Breast epithelium (tissue), 4 donors: ENCODE measurements around the gene MDH2. TPM values are rescaled to one million over a fixed set of nuclear protein-coding genes. Genes with fewer than 3 reads are reported as not detected.
"Not testable (repeated sequence)": the region's sequence is repeated elsewhere in the genome, so short reads cannot be mapped to it uniquely, and the experiment has no call there.

Source experiments
- DNase-seq, 2 donors: peaks; one replicate each; pipeline ENCODE4 v3.0.0-alpha.2; 2019; ENCODE audit warnings: low spot score in 2 of 2
- H3K27ac ChIP-seq, 2 donors: fragments of 200-600 bp; sonication (generic) in 1 of 2; one replicate each; pipeline ENCODE4 v1.5.1; 2016 to 2019; ENCODE audit warnings: mild to moderate bottlenecking in 1 of 2
- H3K27me3 ChIP-seq, 2 donors: fragments of 200-600 bp; sonication (generic) in 1 of 2; one replicate each; pipeline versions ENCODE4 v1.5.1 to v1.6.0; 2017 to 2019; ENCODE audit warnings: control low read depth in 1 of 2, mild to moderate bottlenecking in 1 of 2
- H3K36me3 ChIP-seq: fragments of 200-600 bp; one replicate; pipeline ENCODE4 v1.5.1; 2019
- H3K4me1 ChIP-seq, 2 donors: fragments of 200-600 bp; sonication (generic); one replicate each; pipeline ENCODE4 v1.5.1; 2016 to 2019; ENCODE audit warnings: control low read depth in 1 of 2
- H3K4me3 ChIP-seq, 3 donors: fragments of 200-600 bp; sonication (generic); 1 replicate in 2 of 3; 2 replicates in 1 of 3; pipeline ENCODE4 v1.5.1; 2016 to 2019; ENCODE audit warnings: mild to moderate bottlenecking in 3 of 3, moderate library complexity in 2 of 3
- H3K9me3 ChIP-seq, 2 donors: fragments of 200-600 bp; sonication (generic) in 1 of 2; one replicate each; pipeline ENCODE4 v1.5.1; 2016 to 2019; ENCODE audit warnings: control low read depth in 1 of 2
- POLR2A ChIP-seq: fragments of 450-650 bp; IDR thresholded peaks from one replicate; pipeline ENCODE4 v1.6.1; 2016; ENCODE audit warnings: antibody characterized with exemption, mild to moderate bottlenecking, moderate library complexity
- POLR2AphosphoS5 ChIP-seq, 3 donors: sonication (generic); formaldehyde crosslinking; IDR thresholded peaks; one replicate each; pipeline ENCODE4 v1.6.1; 2017; ENCODE audit warnings: antibody characterized with exemption in 3 of 3
- intact Hi-C: fragments of 100-400 bp; cut with DNase I; formaldehyde crosslinking; loops from one replicate; pipeline ENCODE4 v1.15.1; 2023; ENCODE audit warnings: low total_unique reads
- total RNA-seq, 3 donors: library from RNA; depleted of rRNA; stranded (reverse); fragments of >200 nt; gene quantifications; one replicate each; pipeline ENCODE4 v1.1.0, GENCODE V29; 2016
- TF ChIP-seq, protein P1 (sequence below), 3 donors: fragments of 450-650 bp; IDR thresholded peaks; one replicate each; pipeline ENCODE4 v1.5.1; 2016 to 2017; ENCODE audit warnings: antibody characterized with exemption in 3 of 3, mild to moderate bottlenecking in 3 of 3, moderate library complexity in 3 of 3

MDH2 gene
- total RNA-seq, 3 donors from 2014 or later: 52.0 to 63.3 (median 61.8) TPM

DNA sequence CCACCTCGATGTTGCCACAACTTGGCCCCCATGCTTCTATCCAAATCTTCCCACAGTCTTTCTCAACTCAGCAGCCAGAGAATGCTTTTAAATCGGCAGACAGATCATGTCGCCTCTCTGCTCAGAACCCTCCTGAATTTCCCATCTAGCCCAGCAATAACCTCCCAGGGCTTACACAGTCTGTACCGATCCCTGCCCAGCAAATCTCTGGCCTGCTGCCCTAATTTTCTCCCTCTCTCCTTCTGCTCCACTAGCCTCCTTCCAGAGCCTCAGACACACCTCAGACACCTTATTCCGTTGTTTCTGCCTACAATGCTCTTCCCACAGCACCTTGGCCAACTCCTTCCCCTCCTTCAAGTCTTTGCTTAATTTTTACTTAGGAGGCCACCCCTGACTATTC, 32.3 kb downstream of the MDH2 start:
- DNase-seq: no peak
- no peaks in the 10 kb centered on the region for H3K9me3 ChIP-seq
- no peak overlapping the region for H3K4me3 ChIP-seq
- no peaks in the 10 kb centered on the region for H3K27me3 ChIP-seq
- no peak overlapping the region for H3K27ac ChIP-seq
- no peaks in the 10 kb centered on the region for H3K4me1 ChIP-seq
- intact Hi-C loops: no loop called here
- no peaks in the 10 kb centered on the region for H3K36me3 ChIP-seq
- TF ChIP-seq POLR2A: no peak
- no peak for TF ChIP-seq POLR2AphosphoS5 (IDR thresholded peaks at IDR 0.05)
- TF ChIP-seq, protein P1, sequence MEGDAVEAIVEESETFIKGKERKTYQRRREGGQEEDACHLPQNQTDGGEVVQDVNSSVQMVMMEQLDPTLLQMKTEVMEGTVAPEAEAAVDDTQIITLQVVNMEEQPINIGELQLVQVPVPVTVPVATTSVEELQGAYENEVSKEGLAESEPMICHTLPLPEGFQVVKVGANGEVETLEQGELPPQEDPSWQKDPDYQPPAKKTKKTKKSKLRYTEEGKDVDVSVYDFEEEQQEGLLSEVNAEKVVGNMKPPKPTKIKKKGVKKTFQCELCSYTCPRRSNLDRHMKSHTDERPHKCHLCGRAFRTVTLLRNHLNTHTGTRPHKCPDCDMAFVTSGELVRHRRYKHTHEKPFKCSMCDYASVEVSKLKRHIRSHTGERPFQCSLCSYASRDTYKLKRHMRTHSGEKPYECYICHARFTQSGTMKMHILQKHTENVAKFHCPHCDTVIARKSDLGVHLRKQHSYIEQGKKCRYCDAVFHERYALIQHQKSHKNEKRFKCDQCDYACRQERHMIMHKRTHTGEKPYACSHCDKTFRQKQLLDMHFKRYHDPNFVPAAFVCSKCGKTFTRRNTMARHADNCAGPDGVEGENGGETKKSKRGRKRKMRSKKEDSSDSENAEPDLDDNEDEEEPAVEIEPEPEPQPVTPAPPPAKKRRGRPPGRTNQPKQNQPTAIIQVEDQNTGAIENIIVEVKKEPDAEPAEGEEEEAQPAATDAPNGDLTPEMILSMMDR (IDR thresholded peaks at IDR 0.05): no peak

DNA sequence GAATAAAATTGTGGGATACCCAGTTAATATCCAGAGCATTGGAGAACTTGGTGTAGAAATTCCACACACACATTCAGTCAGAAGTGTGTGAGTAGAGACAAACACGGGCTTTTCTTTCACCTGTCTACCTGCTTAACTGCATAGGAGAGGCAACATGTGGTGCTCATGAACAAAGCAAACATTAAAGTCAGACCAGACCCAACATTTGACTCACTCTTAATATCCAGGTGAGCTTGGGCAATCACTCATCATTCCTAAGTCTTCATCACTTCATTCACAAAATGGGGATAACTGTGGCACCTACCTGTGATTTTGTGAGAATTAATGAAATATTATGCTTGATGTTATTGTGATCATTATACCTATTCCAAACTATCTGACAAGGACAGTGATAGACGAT, 36.2 kb downstream of the MDH2 start:
- DNase-seq, intact Hi-C loops, H3K27ac ChIP-seq, H3K9me3 ChIP-seq, H3K27me3 ChIP-seq, H3K4me1 ChIP-seq, H3K36me3 ChIP-seq, H3K4me3 ChIP-seq: not testable (repeated sequence)

DNA sequence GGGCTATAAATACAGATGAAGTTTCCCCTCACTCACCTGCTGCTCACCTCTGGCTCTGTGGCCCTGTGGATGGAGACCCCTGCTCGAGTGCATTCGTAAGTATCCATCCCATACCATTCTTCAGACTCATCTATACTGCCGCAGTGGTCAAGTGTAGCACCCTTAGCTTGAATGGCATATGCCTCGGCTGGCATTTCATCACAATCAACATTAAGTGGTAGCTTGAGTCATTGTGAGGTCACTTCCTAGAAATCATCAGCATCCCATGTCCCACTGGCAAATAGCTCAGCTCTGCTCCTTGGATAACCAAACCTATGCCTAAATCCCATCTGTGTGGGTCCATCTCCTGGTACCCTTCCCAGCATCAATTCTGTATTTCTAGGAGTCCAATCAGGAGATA, 38.2 kb downstream of the MDH2 start:
- no peak overlapping the region for H3K4me3 ChIP-seq
- H3K27me3 ChIP-seq: no peaks in the 10 kb centered on the region
- H3K9me3 ChIP-seq: no peaks in the 10 kb centered on the region
- no peak overlapping the region for H3K27ac ChIP-seq
- H3K4me1 ChIP-seq: no peaks in the 10 kb centered on the region
- intact Hi-C loops: no loop called here
- DNase-seq: no peak
- no peaks in the 10 kb centered on the region for H3K36me3 ChIP-seq
- no peak for TF ChIP-seq POLR2A
- no peak for TF ChIP-seq POLR2AphosphoS5 (IDR thresholded peaks at IDR 0.05)
- TF ChIP-seq, protein P1 (IDR thresholded peaks at IDR 0.05): no peak

DNA sequence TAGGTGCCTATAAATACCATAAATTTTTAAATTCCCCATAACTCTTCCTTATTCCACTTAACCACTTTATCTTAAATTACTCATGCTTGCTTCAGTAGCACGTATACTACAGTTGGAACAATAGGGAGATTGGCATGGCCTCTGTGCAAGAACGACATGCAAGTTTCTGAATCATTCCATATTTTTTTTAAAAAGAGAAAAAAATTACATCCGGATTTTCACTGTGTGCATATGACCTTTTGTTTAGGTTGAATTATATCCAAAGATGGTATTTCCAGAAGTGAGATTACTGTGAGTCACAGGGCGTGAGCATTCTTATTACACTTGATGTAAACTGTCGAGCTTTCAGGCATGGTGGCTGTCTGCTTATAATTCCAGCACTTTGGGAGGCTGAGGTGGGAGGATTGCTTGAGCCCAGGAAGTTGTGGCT, 39.5 kb downstream of the MDH2 start:
- intact Hi-C loops, H3K27me3 ChIP-seq, H3K4me1 ChIP-seq: not testable (repeated sequence)

DNA sequence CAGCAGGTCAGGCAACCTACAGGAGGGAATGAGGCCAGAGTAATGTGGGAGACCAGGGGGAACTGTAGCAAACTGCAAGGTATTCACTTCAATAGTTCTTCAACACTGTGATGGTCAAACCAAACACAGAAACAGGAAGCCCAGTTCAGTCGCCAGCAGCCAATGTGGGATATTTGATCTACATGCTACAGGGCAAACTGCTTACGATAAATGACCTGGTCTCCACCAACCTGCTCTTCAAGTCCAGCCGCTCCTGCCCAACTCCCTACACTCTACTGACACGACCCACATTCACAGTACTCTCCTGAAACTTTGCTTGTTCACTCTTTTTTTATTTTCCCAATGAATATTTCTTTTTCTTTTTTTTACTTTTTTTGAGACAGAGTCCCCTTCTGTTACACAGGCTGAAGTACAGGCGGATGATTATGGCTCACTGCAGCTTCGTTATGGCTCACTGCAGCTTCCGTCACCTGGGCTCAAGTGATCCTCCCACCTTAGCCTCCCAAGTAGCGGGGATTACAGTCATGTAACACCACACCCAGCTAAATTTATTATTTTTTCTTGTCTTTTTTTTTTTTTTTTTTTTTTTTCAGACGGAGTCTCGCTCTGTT, 42.1 kb downstream of the MDH2 start:
- Histone ChIP-seq H3K4me3 (no peak overlapping the region), H3K27me3 (no peaks in the 10 kb centered on the region), H3K9me3 (no peaks in the 10 kb centered on the region), H3K36me3 (no peaks in the 10 kb centered on the region), H3K27ac (peak overlapping the region; percentile 74 to 83), H3K4me1 (no peaks in the 10 kb centered on the region)
- DNase-seq: peak; percentile 65 to 78
- TF ChIP-seq POLR2AphosphoS5 (IDR thresholded peaks at IDR 0.05): no peak
- no peak for TF ChIP-seq POLR2A
- TF ChIP-seq, protein P1 (IDR thresholded peaks at IDR 0.05): no peak
- intact Hi-C loops: no loop called here

More for the DNA sequence above, 39.5 kb downstream of the MDH2 start:
- not testable (repeated sequence) for DNase-seq, H3K4me3 ChIP-seq, H3K36me3 ChIP-seq, H3K9me3 ChIP-seq
- peak overlapping the region in 1 of 2 donors; percentile 63 for H3K27ac ChIP-seq

DNA sequence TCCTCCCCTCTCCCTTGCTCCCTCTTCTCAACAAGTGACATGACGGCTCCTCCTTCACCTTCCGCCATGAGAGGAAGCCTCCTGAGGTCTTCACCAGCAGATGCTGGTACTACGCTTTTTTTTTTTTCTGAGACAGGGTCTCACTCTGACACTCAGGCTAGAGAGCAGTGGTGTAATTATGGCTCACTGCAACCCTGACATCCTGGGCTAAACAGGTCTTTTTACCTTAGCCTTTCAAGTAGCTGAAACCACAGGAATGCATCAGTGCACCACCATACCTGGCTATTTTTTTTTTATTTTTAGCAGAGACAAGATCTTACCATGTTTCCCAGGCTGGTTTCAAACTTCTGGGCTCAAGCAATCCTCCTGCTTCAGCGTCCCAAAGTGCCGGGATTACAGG, 43.6 kb downstream of the MDH2 start:
- TF ChIP-seq POLR2A: no peak
- no peak for TF ChIP-seq POLR2AphosphoS5 (IDR thresholded peaks at IDR 0.05)
- TF ChIP-seq, protein P1 (IDR thresholded peaks at IDR 0.05): no peak
- intact Hi-C loops: no loop called here
- no peaks in the 10 kb centered on the region for H3K27me3 ChIP-seq
- DNase-seq: no peak
- no peaks in the 10 kb centered on the region for H3K36me3 ChIP-seq
- no peaks in the 10 kb centered on the region for H3K4me1 ChIP-seq
- no peak overlapping the region for H3K4me3 ChIP-seq
- no peaks in the 10 kb centered on the region for H3K9me3 ChIP-seq
- H3K27ac ChIP-seq: peak overlapping the region; percentile 74 to 83

DNA sequence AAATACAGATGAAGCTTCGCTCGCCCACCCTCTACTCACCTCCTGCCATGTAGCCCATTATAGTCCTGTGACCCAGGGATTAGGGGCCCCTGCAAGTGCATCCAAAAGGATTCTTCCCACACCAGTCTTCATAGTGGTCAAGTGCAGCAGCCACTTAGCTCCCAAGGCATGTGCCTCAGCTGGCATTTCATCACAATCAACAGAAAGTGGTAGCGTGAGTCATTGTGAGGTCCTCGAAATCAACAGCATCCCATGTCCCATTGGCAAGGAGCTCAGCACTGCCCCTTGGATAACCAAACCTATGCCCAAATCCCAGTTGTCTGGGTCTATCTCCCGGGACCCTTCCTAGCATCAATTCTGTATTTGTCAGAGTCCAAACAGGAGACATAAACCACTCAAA, 45.6 kb downstream of the MDH2 start:
- H3K27me3 ChIP-seq, DNase-seq, H3K36me3 ChIP-seq, H3K4me3 ChIP-seq, H3K27ac ChIP-seq, H3K4me1 ChIP-seq, H3K9me3 ChIP-seq, intact Hi-C loops: not testable (repeated sequence)

DNA sequence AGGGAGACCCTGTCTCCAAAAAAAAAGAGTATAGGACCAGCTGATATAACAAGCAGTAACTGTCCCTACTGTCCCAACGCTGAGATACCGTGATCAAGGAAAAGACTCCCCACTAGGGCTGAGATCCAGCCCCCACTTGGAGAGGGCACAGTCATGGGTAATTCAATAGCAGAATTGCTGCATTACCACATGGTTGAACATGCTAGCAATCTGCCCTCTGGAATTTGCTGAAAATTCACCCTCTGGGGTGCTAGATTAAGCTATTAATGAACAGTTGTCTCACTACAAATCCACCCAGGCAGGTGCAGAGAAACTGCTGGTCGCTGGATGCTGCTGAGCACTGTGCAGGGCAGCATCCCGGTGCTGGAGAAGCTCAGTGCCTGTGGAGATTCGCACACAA, 46.4 kb downstream of the MDH2 start:
- H3K36me3 ChIP-seq, intact Hi-C loops, DNase-seq, H3K4me1 ChIP-seq, H3K4me3 ChIP-seq, H3K27me3 ChIP-seq, H3K9me3 ChIP-seq, H3K27ac ChIP-seq: not testable (repeated sequence)
